Measurements from ENCODE around the gene ZNF296.

ZNF296 gene

DNA sequence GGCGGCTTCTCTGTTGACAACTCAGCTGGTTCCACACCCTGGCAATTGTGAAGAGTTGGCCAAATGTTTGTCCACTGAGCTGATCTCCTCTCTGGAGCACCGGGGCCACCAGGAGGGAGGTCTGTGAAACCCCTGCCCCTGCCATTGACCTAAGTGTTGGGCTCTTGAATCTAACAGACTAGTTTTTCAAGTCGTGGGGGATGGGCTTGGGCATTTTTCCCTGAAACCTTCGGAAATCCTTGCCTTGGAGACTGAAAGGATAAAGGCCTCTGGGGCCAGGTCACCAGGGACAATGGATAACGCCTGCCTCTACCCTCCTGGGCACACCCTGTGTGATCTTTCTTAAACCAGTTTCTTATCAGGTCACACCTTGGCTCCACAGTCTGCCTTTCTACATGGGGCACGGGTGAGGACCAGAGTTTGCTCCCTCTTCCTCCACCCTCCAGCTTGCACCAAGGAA is 3.7 kb upstream of the ZNF296 start:
- peaks cover 63% of the 10 kb centered on the region for H3K79me2 ChIP-seq (ENCODE audit: insufficient read depth, low read length)
- no peaks in the 10 kb centered on the region for H3K27me3 ChIP-seq (ENCODE audit: low read length)
- peaks cover under 1% of the 10 kb centered on the region for H4K20me1 ChIP-seq (ENCODE audit: low read depth, low read length)
- H3K9me2 ChIP-seq (replicated peaks; ENCODE audit: insufficient read depth, low read length), result no peaks in the 10 kb centered on the region
- H2AFZ ChIP-seq (ENCODE audit: low read depth, low read length, severe bottlenecking), result no peak overlapping the region
- peak overlapping the region; percentile 100 for H3K4me3 ChIP-seq (ENCODE audit: insufficient read depth, low read length, poor library complexity, severe bottlenecking)
- H3K9me3 ChIP-seq (ENCODE audit: insufficient read depth, low read length), result no peaks in the 10 kb centered on the region
- peaks cover 5% of the 10 kb centered on the region; the same call in 1 of the 2 replicates for H3K36me3 ChIP-seq (ENCODE audit: low read length)
- peak overlapping the region; percentile 74 for H3K4me2 ChIP-seq (ENCODE audit: low read depth, low read length, poor library complexity, severe bottlenecking)
- peaks cover 20% of the 10 kb centered on the region for H3F3A ChIP-seq (ENCODE audit: insufficient read depth)
- peak overlapping the region; percentile 81 for H3K27ac ChIP-seq (ENCODE audit: low read depth, low read length)
- peak overlapping the region; percentile 99 for H3K9ac ChIP-seq (ENCODE audit: low read length)
- no peak for TF ChIP-seq EZH2phosphoT487 (conservative IDR thresholded peaks at IDR 0.05; ENCODE audit: low read length)
- TF ChIP-seq CTCF (IDR thresholded peaks at IDR 0.05; ENCODE audit: insufficient read depth, low read length, poor library complexity, severe bottlenecking), result no peak

DNA sequence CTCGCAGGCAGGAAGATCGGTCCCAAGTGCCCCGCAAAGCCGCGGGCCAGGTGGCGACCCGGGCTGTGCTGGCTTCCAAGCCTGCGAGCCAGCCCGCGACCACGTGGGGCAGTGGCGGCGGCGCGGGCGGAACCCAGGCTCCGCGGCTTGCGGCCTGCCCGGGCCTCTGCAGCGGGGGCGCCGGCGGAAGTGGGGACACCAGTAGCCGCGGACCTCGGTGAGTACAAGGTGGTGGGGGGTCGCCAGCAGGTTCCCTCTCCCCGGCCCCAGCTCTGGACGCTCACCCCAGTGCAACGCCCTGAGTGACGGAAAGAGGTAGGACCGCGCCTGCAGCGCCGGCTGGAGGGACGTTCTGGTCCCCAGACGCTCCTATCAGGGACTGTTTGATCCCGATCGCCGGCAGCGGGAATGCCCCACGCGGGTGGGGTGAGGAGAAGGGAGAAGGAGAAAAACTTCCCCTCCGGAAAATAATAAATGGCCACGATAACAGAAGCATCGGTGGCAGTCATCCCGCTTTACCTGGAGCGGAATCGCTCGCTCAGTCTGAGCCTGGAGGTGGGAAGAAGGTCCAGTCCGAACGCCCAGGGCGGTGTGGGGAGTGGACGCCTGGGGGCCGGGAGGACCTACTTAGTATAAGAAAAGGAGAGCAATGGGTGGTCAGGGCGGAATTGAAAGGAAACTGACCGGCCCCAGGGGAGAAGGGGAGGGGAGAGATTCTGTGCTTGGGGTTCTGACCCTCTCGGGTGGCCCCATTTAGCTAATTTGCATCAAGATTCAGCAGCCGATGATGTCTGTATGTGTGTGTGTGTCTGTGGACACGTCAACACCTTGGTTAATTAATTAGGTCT is 3.0 kb upstream of the ZNF296 start, which contains the start of gene GEMIN7:
TSS of gene GEMIN7 (plus strand) at position 198 of the 848 bp plus-strand sequence. CDS start 10,855 bp downstream, outside the sequence.
- Histone ChIP-seq H3K27me3 (ENCODE audit: low read length) (no peaks in the 10 kb centered on the region), H2AFZ (ENCODE audit: low read depth, low read length, severe bottlenecking) (peak within 1 kb of the TSS; percentile 84), H3K9me2 (replicated peaks; ENCODE audit: insufficient read depth, low read length) (no peaks in the 10 kb centered on the region), H3F3A (ENCODE audit: insufficient read depth) (peaks cover 27% of the 10 kb centered on the region), H3K4me2 (ENCODE audit: low read depth, low read length, poor library complexity, severe bottlenecking) (peak within 1 kb of the TSS; percentile 74), H3K36me3 (ENCODE audit: low read length) (peaks cover 12% of the 10 kb centered on the region; the same call in 1 of the 2 replicates), H3K9me3 (ENCODE audit: insufficient read depth, low read length) (no peaks in the 10 kb centered on the region), H3K9ac (ENCODE audit: low read length) (peak within 1 kb of the TSS; percentile 99), H3K79me2 (ENCODE audit: insufficient read depth, low read length) (peaks cover 70% of the 10 kb centered on the region), H3K27ac (ENCODE audit: low read depth, low read length) (peak within 1 kb of the TSS; percentile 81), H4K20me1 (ENCODE audit: low read depth, low read length) (peaks cover 7% of the 10 kb centered on the region), H3K4me3 (ENCODE audit: insufficient read depth, low read length, poor library complexity, severe bottlenecking) (peak within 1 kb of the TSS; percentile 100)
- TF ChIP-seq CTCF (IDR thresholded peaks at IDR 0.05; ENCODE audit: insufficient read depth, low read length, poor library complexity, severe bottlenecking) (no peak), EZH2phosphoT487 (conservative IDR thresholded peaks at IDR 0.05; ENCODE audit: low read length) (no peak)

- TF ChIP-seq EZH2phosphoT487 (conservative IDR thresholded peaks at IDR 0.05; ENCODE audit: low read length), result no peak
- no peak for TF ChIP-seq CTCF (IDR thresholded peaks at IDR 0.05; ENCODE audit: insufficient read depth, low read length, poor library complexity, severe bottlenecking)
- Histone ChIP-seq H2AFZ (ENCODE audit: low read depth, low read length, severe bottlenecking) (peak overlapping the region; percentile 84), H3K79me2 (ENCODE audit: insufficient read depth, low read length) (peaks cover 74% of the 10 kb centered on the region)
Measured at GRCh38 chr19:45078390-45079062, 2.2 kb upstream of the ZNF296 start.

More at GRCh38 chr19:45078390-45079062, 2.2 kb upstream of the ZNF296 start:
- H3K27ac ChIP-seq (ENCODE audit: low read depth, low read length), result peak overlapping the region; percentile 81
- peak overlapping the region; percentile 74 for H3K4me2 ChIP-seq (ENCODE audit: low read depth, low read length, poor library complexity, severe bottlenecking)
- H4K20me1 ChIP-seq (ENCODE audit: low read depth, low read length), result peaks cover 9% of the 10 kb centered on the region
- H3F3A ChIP-seq (ENCODE audit: insufficient read depth), result peaks cover 29% of the 10 kb centered on the region
- peaks cover 13% of the 10 kb centered on the region; the same call in 1 of the 2 replicates for H3K36me3 ChIP-seq (ENCODE audit: low read length)
- H3K27me3 ChIP-seq (ENCODE audit: low read length), result no peaks in the 10 kb centered on the region
- H3K9me3 ChIP-seq (ENCODE audit: insufficient read depth, low read length), result no peaks in the 10 kb centered on the region
- H3K4me3 ChIP-seq (ENCODE audit: insufficient read depth, low read length, poor library complexity, severe bottlenecking), result peak overlapping the region; percentile 100
- H3K9me2 ChIP-seq (replicated peaks; ENCODE audit: insufficient read depth, low read length), result no peaks in the 10 kb centered on the region
- peak overlapping the region; percentile 99 for H3K9ac ChIP-seq (ENCODE audit: low read length)
